ENCODE results near the gene IER5L.

Gene IER5L

GRCh38 chr9:129160712-129161533 is 17.1 kb downstream of the IER5L start:
- no peak for DNase-seq (ENCODE audit: low spot score)

GRCh38 chr9:129156163-129156562 is 21.9 kb downstream of the IER5L start:
- DNase-seq (ENCODE audit: low spot score), result no peak

GRCh38 chr9:129154866-129155477 is 23.1 kb downstream of the IER5L start:
- DNase-seq (ENCODE audit: low spot score), result no peak

GRCh38 chr9:129151469-129151868 is 26.6 kb downstream of the IER5L start:
- DNase-seq (ENCODE audit: low spot score), result no peak

- no peak for DNase-seq (ENCODE audit: low spot score)
These were observed 27.3 kb downstream of the IER5L start for GRCh38 chr9:129150672-129151211.

- DNase-seq (ENCODE audit: low spot score), result no peak
These were observed 27.9 kb downstream of the IER5L start for GRCh38 chr9:129150122-129150521.

- no peak for DNase-seq (ENCODE audit: low spot score)
These were observed 28.6 kb downstream of the IER5L start for GRCh38 chr9:129149442-129149841.

- DNase-seq (ENCODE audit: low spot score), result no peak
These were observed 29.4 kb downstream of the IER5L start for GRCh38 chr9:129148463-129149204.

GRCh38 chr9:129146441-129146941 is 31.6 kb downstream of the IER5L start:
- no peak for DNase-seq (ENCODE audit: low spot score)

GRCh38 chr9:129145841-129146292 is 32.2 kb downstream of the IER5L start:
- DNase-seq (ENCODE audit: low spot score), result no peak

GRCh38 chr9:129145316-129145715 is 32.7 kb downstream of the IER5L start:
- DNase-seq (ENCODE audit: low spot score), result no peak

- peak; percentile 86 for DNase-seq (ENCODE audit: low spot score)
These were observed 34.8 kb downstream of the IER5L start for GRCh38 chr9:129143031-129143927.

GRCh38 chr9:129142138-129142935 is 35.7 kb downstream of the IER5L start:
- DNase-seq (ENCODE audit: low spot score), result no peak

- peak; percentile 71 for DNase-seq (ENCODE audit: low spot score)
These were observed 36.7 kb downstream of the IER5L start for GRCh38 chr9:129141066-129142041.

GRCh38 chr9:129140397-129141065 is 37.5 kb downstream of the IER5L start:
- DNase-seq (ENCODE audit: low spot score), result peak; percentile 48

GRCh38 chr9:129139993-129140396 is 38.1 kb downstream of the IER5L start:
- DNase-seq (ENCODE audit: low spot score), result peak; percentile 96

- peak; percentile 88 for DNase-seq (ENCODE audit: low spot score)
These were observed 38.6 kb downstream of the IER5L start for GRCh38 chr9:129139233-129139992.
